ENCODE data around the gene EPHB1.
"Not testable (repeated sequence)": the region's sequence is repeated elsewhere in the genome, so short reads cannot be mapped to it uniquely, and the experiment has no call there.

Gene EPHB1

GRCh38 chr3:135097276-135097946 lies 302.4 kb downstream of the EPHB1 start:
- Mint-ChIP-seq H3K4me1 (no peaks in the 10 kb centered on the region), H3K27ac (no peak overlapping the region), H3K27me3 (no peaks in the 10 kb centered on the region), H3K4me3 (no peak overlapping the region), H3K36me3 (ENCODE audit: low read depth) (no peaks in the 10 kb centered on the region), H3K9me3 (no peaks in the 10 kb centered on the region)
- DNase-seq (no peak), ATAC-seq (no peak)

GRCh38 chr3:135099734-135100355 lies 304.8 kb downstream of the EPHB1 start:
- Mint-ChIP-seq H3K27ac (no peak overlapping the region), H3K9me3 (no peaks in the 10 kb centered on the region), H3K27me3 (no peaks in the 10 kb centered on the region), H3K4me1 (no peaks in the 10 kb centered on the region), H3K36me3 (ENCODE audit: low read depth) (no peaks in the 10 kb centered on the region), H3K4me3 (no peak overlapping the region)
- DNase-seq (no peak), ATAC-seq (no peak)

DNA sequence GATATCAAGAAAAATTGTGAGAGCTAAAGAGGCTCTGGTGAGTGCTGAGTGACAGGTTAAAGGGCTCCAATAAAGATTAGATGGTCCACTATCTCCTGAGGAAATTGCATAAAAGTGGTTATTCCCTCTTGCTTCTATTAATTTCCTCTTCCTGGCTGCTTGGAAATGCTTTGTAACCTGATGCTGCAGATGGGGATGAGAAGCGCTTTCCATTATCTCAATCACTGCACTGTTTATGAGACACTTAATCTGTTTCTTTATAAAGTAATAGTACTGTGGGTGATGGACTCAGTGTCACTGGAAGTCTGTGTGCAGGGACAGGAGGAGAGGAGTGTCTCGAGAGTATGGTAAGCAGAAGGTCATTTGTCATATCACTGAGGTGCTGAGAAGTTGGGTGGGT lies 305.3 kb downstream of the EPHB1 start:
- H3K27ac Mint-ChIP-seq, result no peak overlapping the region
- H3K4me1 Mint-ChIP-seq, result no peaks in the 10 kb centered on the region
- H3K27me3 Mint-ChIP-seq, result no peaks in the 10 kb centered on the region
- no peaks in the 10 kb centered on the region for H3K9me3 Mint-ChIP-seq
- no peak overlapping the region for H3K4me3 Mint-ChIP-seq
- ATAC-seq (no peak), DNase-seq (no peak)
- H3K36me3 Mint-ChIP-seq (ENCODE audit: low read depth), result no peaks in the 10 kb centered on the region

DNA sequence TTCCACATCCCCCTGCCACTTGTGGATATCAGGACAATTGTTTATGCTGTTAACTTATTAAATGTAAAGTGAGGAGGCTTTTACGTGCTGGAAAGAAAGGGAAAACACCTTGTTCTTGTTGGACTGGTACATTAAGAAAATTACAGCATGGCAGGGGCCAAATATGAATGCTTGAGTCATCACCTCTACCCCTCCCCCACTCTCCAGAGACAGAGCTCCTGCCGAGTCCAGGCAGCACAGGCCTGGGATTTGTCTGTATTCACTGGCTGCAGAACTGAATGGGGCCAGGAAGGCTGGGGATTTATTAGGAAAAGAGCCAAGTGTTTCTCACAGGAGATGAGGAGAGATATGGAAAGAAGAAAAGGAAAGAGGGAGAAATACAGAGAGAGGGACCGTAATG lies 308.9 kb downstream of the EPHB1 start:
- Mint-ChIP-seq H3K4me1 (no peaks in the 10 kb centered on the region), H3K4me3 (no peak overlapping the region), H3K27ac (no peak overlapping the region), H3K36me3 (ENCODE audit: low read depth) (no peaks in the 10 kb centered on the region), H3K9me3 (peaks cover 3% of the 10 kb centered on the region), H3K27me3 (no peaks in the 10 kb centered on the region)
- no peak for DNase-seq
- no peak for ATAC-seq

- Mint-ChIP-seq H3K27me3 (no peaks in the 10 kb centered on the region), H3K4me1 (no peaks in the 10 kb centered on the region), H3K9me3 (peaks cover 3% of the 10 kb centered on the region), H3K27ac (no peak overlapping the region), H3K4me3 (no peak overlapping the region), H3K36me3 (ENCODE audit: low read depth) (no peaks in the 10 kb centered on the region)
- DNase-seq (no peak), ATAC-seq (no peak)
Measured at GRCh38 chr3:135106445-135106844, 311.4 kb downstream of the EPHB1 start.

DNA sequence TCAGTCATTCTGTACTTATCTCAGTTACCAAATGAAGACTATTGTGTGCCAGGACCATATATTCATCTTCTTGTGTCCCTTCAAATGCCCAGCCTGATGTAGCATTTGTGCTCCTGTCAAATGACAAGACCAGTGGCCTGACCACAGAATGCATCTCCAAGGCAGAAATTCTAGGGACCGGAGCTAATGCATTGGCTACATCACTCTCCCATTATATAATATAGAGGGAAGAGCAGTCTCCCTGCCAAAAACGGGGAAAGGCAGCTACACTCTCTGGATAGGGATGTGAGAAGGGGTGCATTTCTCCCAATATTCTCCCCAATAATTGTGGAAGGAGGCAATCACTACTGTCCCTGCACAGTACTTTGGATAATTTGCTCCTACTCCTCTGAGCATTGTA lies 312.0 kb downstream of the EPHB1 start:
- ATAC-seq (no peak), DNase-seq (no peak)
- H3K27me3 Mint-ChIP-seq, result no peaks in the 10 kb centered on the region
- H3K36me3 Mint-ChIP-seq (ENCODE audit: low read depth), result no peaks in the 10 kb centered on the region
- H3K4me1 Mint-ChIP-seq, result no peaks in the 10 kb centered on the region
- H3K4me3 Mint-ChIP-seq, result no peak overlapping the region
- peaks cover 3% of the 10 kb centered on the region for H3K9me3 Mint-ChIP-seq
- no peak overlapping the region for H3K27ac Mint-ChIP-seq

DNA sequence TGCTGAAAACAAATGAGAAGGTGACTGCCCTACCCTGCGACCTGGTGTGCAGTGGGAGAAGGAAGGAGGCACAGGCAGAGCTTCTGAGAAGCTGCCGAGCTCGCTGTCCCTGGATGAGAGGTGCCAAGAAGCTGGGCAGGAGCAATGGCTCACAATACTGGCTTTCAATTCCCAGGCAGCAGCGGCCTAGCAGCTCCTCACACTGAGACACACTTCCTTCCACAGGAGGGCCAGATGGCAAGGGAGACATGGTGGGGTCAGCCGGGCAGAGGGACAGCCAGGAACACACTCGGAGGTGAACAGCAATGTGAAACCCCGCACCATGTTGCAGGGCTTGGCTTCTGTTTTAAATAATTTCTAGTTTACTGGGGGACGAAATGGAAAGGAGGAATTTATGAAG lies 314.6 kb downstream of the EPHB1 start:
- Mint-ChIP-seq H3K27ac (no peak overlapping the region), H3K36me3 (ENCODE audit: low read depth) (no peaks in the 10 kb centered on the region), H3K4me3 (no peak overlapping the region), H3K9me3 (peaks cover 3% of the 10 kb centered on the region), H3K4me1 (no peaks in the 10 kb centered on the region), H3K27me3 (no peaks in the 10 kb centered on the region)
- ATAC-seq, result no peak
- DNase-seq, result no peak

DNA sequence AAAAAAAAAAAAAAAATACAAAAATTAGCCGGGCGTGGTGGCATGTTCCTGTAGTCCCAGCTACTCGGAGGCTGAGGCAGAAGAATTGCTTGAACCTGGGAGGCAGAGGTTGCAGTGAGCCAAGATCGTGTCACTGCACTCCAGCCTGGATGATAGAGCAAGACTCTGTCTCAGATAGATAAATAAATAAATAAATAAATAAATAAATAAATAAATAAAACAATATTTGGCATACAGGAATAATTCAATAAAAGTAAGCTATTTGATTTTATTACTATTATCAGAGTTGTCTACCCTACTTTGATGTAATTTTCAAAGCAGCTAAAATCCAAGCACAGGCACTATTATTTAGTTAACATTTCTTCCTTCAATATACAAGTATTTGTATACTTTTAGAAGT lies 319.5 kb downstream of the EPHB1 start:
- not testable (repeated sequence) for H3K27me3 Mint-ChIP-seq; ATAC-seq; H3K27ac Mint-ChIP-seq; H3K9me3 Mint-ChIP-seq; H3K36me3 Mint-ChIP-seq (ENCODE audit: low read depth); H3K4me3 Mint-ChIP-seq; DNase-seq; H3K4me1 Mint-ChIP-seq

- Mint-ChIP-seq H3K27ac (no peak overlapping the region), H3K4me3 (no peak overlapping the region)
Measured at GRCh38 chr3:135117977-135118376, 322.9 kb downstream of the EPHB1 start.

DNA sequence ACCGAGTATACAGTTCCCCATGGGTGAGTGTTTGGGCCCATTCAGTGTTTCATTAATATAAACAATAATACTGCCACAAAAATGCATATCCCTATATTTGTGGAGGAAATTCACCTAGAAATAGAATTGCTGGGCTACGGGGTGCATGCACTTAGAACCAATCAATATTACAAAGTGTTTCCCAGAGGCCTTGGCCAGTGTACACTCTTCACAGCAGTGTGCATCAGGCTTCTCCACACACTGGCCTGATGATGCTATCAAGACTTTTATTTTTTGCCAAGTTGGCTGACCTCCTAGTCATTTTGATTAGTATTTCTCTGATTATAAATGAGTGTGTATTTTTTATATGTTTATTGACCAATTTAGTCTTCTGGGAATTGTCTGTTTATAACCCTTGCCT lies 323.7 kb downstream of the EPHB1 start:
- DNase-seq, result no peak
- Mint-ChIP-seq H3K27me3 (no peaks in the 10 kb centered on the region), H3K9me3 (no peaks in the 10 kb centered on the region), H3K4me3 (no peak overlapping the region), H3K4me1 (no peaks in the 10 kb centered on the region), H3K27ac (no peak overlapping the region), H3K36me3 (ENCODE audit: low read depth) (no peaks in the 10 kb centered on the region)
- no peak for ATAC-seq

More at GRCh38 chr3:135117977-135118376, 322.9 kb downstream of the EPHB1 start:
- Mint-ChIP-seq H3K9me3 (no peaks in the 10 kb centered on the region), H3K36me3 (ENCODE audit: low read depth) (no peaks in the 10 kb centered on the region), H3K27me3 (no peaks in the 10 kb centered on the region), H3K4me1 (no peaks in the 10 kb centered on the region)
- DNase-seq (no peak), ATAC-seq (no peak)

DNA sequence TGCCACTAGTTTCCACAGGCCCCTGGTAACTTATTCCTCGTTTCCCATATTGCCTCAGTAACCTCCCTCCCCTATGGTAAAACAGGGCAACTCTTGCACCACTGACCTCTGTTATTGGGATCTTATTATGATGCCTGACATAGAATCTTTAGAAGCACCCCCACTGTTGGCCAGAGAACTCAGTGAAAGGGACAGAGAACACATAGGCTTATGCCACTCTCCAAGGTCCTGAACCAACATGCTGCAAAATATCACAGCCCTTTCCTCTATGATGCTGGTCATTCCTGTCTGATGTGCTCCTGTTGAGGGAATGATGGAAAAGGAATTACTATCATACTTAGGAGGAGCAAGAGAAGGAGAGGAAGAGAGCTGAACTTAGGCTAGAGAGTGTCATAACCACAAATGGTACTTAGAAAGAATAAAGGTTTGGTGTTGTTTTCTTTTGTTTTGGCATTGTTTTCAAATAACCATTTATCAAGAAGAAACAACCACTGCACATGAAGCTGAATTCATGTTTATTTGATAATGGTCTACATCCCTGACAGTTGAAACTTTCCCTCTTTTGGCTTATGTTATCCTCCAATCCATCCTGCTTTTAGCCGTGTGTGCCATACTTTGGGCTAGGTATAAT lies 330.2 kb downstream of the EPHB1 start:
- H3K27ac Mint-ChIP-seq, result no peak overlapping the region
- DNase-seq, result no peak

GRCh38 chr3:135127946-135128470 lies 332.9 kb downstream of the EPHB1 start:
- Mint-ChIP-seq H3K27ac (no peak overlapping the region), H3K36me3 (ENCODE audit: low read depth) (no peaks in the 10 kb centered on the region), H3K9me3 (peaks cover 3% of the 10 kb centered on the region), H3K27me3 (no peaks in the 10 kb centered on the region), H3K4me1 (no peaks in the 10 kb centered on the region), H3K4me3 (no peak overlapping the region)
- DNase-seq (no peak), ATAC-seq (no peak)

More for the DNA sequence above, 330.2 kb downstream of the EPHB1 start:
- H3K4me3 Mint-ChIP-seq, result no peak overlapping the region
- H3K27me3 Mint-ChIP-seq, result no peaks in the 10 kb centered on the region
- H3K4me1 Mint-ChIP-seq, result no peaks in the 10 kb centered on the region
- H3K9me3 Mint-ChIP-seq, result peaks cover 3% of the 10 kb centered on the region
- no peaks in the 10 kb centered on the region for H3K36me3 Mint-ChIP-seq (ENCODE audit: low read depth)
- no peak for ATAC-seq

DNA sequence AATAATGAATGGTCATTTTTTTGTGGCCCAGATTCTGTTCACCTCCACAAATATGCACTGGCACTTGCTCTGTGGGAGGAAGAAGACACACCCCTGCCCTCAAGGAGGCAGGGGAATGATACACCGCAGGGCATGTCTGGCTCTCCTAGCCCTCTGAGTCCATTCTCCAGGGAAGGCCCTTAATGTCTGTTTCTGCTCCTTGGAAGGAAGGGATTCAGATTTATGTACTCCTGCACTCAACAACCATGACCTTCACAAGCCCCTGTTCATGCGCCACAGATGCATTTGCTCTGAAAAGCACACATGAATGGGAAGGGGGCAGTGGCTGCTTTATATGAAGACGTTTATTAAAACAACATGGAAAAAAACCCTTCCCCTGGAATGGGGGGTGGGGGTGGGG lies 333.8 kb downstream of the EPHB1 start:
- H3K36me3 Mint-ChIP-seq (ENCODE audit: low read depth), result no peaks in the 10 kb centered on the region
- peaks cover 3% of the 10 kb centered on the region for H3K9me3 Mint-ChIP-seq
- H3K27me3 Mint-ChIP-seq, result no peaks in the 10 kb centered on the region
- no peak overlapping the region for H3K4me3 Mint-ChIP-seq
- no peak for ATAC-seq
- DNase-seq, result no peak
- no peaks in the 10 kb centered on the region for H3K4me1 Mint-ChIP-seq
- no peak overlapping the region for H3K27ac Mint-ChIP-seq

GRCh38 chr3:135131290-135131689 lies 336.2 kb downstream of the EPHB1 start:
- Mint-ChIP-seq H3K27me3 (no peaks in the 10 kb centered on the region), H3K9me3 (no peaks in the 10 kb centered on the region), H3K4me1 (no peaks in the 10 kb centered on the region), H3K36me3 (ENCODE audit: low read depth) (no peaks in the 10 kb centered on the region), H3K4me3 (no peak overlapping the region), H3K27ac (no peak overlapping the region)
- DNase-seq, result no peak
- no peak for ATAC-seq

Measured in activated naive CD8-positive, alpha-beta T cell treated with anti-CD3 and anti-CD28 coated beads, Interleukin-2, amount 50 U/mL, for 24 hours (primary cell).